ENCODE measurements around the gene HS6ST1.

- TF ChIP-seq, protein P1, sequence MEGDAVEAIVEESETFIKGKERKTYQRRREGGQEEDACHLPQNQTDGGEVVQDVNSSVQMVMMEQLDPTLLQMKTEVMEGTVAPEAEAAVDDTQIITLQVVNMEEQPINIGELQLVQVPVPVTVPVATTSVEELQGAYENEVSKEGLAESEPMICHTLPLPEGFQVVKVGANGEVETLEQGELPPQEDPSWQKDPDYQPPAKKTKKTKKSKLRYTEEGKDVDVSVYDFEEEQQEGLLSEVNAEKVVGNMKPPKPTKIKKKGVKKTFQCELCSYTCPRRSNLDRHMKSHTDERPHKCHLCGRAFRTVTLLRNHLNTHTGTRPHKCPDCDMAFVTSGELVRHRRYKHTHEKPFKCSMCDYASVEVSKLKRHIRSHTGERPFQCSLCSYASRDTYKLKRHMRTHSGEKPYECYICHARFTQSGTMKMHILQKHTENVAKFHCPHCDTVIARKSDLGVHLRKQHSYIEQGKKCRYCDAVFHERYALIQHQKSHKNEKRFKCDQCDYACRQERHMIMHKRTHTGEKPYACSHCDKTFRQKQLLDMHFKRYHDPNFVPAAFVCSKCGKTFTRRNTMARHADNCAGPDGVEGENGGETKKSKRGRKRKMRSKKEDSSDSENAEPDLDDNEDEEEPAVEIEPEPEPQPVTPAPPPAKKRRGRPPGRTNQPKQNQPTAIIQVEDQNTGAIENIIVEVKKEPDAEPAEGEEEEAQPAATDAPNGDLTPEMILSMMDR (IDR thresholded peaks at IDR 0.05) = no peak
- no peak for TF ChIP-seq EZH2 (IDR thresholded peaks at IDR 0.05)
Measured at GRCh38 chr2:128279786-128280157, 38.9 kb downstream of the HS6ST1 start.

Data from neural progenitor cell (in vitro differentiated cells).